HG02885 (cell line): ENCODE data around the gene ZFAND5.

ENCODE experiments used
- ATAC-seq: cut with Tn5 transposase; IDR thresholded peaks from one replicate; pipeline ENCODE4 v1.9.1; 2021; ENCODE audit warnings: mild to moderate bottlenecking; ENCODE audit not compliant: unreplicated experiment, poor library complexity

ZFAND5 gene

DNA sequence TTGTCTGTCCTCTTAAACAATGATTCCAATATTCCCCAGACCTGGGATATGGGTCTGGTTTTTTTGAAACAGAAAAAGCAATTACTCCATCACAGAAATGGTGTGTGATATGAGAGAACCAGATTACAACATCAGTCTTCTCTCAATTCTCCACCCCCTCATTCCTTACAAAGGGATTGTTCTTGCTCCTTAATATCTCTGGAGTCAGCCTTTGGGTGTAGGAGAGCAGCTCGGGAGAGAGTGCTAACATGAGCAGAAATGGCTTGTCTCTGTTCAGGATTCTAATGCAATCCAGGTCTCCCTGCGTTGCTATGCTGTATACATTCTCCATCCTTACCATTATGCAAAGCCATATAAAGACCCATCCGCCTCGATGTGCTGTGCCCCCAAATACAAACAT, 32.7 kb downstream of the ZFAND5 start:
- ATAC-seq: no peak

DNA sequence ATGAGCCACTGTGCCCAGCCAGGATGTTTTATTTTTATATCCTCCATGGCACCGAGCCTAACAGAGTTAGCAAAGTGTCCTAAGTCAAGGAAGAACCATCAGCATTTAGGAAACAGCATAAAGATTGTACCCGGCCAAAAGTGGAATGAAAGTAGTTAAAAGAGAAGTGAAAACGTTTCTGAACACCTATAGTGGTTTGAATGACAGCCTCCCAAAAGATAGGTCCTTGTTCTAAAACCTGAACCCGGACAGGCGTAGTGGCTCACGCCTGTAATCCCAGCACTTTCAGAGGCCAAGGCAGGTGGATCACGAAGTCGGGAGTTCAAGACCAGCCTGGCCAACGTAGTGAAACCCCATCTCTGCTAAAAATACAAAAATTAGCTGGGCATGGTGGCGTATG, 37.4 kb downstream of the ZFAND5 start:
- peak; percentile 73 for ATAC-seq

DNA sequence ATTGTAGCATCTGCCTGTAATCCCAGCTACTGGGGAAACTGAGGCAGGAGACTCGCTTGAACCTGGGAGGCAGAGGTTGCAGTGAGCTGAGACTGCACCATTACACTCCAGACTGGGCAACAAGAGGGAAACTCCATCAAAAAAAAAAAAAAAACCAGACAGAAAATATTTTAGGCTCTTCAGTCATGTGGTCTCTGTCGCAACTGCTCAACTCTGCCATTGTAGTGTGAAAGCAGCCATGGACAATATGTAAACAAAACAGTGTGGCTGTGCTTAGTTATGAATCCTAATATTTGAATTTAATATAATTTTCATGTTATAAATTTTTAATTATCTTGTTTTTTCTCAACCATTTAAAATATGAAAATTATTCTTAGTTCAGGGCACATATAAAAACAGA, 38.4 kb downstream of the ZFAND5 start:
- no peak for ATAC-seq

DNA sequence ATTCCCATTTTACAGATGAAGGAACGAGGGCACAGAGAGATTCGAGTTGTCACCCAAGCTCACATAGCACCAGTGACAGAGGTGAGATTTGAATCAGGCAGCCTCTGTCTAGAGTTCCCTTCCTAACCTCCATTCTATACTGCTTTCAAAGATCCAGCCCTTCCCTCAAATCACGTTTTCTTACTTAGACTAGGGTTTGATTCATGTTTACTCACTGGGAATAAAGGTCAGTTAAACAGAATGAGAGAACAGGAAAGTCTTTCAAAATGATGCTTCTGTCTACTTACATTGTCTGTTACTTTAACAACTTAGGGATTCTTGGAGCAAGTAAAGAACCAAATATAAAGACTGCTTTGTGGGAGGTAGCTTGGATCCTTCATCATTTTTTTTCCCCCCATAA, 40.0 kb downstream of the ZFAND5 start:
- ATAC-seq: no peak

DNA sequence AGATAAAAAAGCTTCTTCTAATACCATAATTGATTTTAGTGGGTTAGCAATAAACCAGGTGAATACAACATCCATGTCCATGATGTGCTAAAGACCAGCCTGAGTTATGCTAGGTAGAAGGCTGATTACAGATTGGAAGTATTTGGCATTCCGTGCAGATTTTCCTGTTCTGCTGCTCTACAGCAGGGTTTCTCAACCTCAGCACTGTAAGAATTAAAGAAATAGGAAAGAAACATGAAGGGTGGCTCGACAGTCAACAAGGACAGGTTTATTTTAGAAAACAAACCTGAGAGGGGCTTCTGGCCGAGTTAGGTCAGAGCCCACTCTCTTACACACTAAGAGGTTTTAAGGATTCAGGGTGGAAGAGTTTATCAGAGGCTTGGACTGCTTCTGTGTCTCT, 42.3 kb downstream of the ZFAND5 start:
- no peak for ATAC-seq

DNA sequence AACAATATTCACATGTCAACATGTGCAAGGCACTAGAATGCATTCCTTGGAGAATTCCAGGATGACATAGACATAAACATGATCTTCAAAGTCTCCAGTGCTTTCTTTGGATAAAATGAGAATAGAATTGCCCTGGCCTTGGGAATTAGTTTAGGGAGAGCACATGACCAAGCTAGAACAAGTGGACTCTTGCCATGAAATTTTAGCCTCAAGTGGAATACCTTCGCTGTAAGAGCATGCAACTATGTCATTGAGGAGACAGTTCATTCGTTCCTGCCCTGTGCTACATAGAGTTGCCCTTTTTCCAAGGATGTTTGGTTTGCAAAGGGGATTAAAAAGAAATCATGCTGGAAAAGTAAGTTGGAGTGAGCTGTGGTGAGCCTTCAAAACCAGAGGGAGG, 42.7 kb downstream of the ZFAND5 start:
- ATAC-seq: no peak

DNA sequence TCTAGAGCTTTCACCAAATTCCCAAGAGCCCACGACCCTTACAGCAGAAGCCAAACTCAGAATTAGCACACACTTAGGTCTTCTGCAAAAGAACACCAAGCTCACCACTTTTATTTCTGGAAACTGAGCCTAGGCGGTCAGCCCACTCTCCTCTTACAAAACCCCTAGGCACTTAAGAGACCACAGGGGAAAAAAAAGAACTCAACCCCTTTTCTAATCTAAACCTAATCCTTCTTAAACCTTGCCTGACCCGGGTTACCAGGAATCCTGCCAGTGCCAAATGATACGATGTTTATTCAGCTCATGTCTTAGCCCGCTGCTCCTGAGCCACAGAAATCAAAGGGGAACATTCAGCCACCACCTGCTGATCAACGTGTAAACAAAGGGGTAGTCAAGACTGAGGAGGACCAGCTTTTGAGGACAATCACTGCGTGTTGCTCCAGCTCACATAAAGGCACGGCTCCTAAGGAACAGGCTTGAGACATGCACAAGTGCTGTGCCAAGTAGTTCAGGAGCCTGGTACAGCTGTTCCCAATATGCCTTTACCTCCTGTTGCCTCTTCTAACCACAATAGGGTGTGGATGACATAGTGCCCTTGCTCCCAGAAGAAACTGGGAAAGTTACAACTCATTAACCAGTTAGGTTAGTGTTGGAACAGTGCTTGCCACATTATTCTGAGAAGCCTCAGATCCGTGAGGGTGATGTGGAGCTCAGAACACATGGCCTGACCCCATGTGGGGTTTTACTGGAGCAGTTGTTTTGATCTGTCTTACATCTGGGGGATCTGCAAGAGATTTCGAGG, 49.3 kb downstream of the ZFAND5 start:
- no peak for ATAC-seq

DNA sequence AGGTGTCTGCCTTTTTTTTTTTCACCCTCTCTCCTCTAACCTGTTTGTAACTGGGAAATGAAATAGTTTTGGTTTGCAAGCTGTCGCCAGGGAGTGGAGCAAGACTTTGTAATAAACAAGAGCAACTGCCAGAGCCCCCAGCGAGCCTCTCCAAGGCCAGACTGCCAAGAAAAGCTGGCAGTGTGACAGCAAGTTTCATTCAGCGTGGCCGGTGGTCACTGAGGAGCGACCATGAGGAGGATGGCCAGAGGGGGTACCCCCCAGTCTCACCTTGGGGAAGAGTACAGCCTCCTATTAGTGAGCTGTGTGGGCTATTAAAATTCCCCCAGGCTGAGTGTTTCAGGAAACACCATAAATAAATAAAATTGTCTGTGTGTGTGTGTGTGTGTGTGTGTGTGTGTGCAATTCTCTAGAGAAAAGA, 49.9 kb downstream of the ZFAND5 start:
- no peak for ATAC-seq

DNA sequence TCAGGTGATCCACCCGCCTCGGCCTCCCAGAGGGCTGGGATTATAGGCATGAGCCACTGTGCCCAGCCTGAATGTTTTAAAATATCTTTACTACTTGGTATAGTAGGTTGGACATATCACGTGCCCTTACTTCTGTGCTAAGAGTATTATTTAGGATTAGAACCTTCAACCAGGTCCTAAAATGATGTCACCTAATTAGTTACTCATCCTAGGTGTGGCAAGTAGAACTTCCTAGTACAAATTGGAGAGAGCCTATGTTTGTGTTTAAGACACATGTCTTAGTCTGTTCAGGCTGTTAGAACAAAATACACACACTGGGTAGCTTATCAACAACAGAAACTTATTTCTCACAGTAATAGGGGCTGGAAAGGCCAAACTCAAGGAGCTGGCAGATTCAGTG, 51.5 kb downstream of the ZFAND5 start:
- ATAC-seq: no peak

DNA sequence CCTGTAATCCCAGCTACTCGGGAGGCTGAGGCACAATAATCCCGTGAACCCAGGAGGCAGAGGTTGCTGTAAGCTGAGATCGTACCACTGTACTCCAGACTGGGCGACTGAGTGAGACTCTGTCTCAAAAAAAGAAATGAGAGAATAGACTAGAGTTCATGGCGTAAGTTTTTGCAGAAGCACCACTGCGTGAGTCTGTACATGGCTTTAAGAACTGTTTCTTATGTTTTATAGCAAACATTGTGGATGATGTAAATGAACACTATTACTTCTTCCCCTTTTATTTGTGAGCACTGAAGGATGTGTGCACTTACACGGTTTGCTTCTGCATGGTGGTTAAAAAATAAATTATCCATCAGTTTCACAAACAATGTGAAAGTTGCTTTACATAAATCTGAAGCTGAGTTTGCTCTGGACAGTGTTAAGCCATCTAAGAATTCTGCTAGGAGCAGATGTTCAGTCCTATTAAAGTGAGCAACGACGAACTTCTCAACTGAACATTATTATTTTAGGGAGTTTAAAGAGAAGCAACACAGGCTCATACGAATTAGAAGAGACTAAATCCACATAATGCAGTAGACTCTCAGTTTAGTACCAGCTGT, 52.5 kb downstream of the ZFAND5 start:
- no peak for ATAC-seq

DNA sequence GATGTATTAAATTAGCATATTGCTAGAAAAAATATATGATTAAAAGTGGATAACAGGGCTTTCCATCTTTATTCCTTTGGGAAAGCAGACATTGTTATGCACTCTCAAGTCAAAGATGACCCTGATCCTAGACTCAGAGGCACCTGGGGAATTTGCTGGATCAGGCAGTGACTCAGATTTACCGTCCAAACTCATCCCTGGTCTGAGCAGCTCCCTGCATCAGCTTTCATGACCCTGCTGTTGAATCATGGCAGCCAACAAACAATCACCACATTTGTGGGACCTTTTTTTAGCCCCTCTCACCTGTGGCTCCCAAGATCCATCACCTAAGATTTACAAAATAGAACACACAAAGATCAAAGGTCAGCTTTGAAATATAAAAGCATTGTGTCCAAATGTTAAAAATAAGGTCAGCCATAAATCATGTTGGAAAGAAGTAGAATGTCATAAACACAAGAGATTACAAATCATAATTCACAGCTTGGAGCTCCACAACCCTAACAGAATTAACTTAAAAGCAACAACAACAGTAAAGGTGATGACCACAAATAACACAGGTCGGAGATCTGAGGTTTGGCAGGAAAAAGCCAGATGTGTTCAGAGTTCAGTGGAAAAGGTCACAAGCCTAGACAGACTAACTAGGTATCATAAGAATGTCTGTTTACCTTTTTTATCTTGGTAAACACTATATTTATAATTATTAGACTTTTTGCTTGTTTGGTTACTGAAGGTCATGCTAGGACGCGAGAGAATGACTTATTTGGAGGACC, 55.5 kb downstream of the ZFAND5 start:
- ATAC-seq: no peak

DNA sequence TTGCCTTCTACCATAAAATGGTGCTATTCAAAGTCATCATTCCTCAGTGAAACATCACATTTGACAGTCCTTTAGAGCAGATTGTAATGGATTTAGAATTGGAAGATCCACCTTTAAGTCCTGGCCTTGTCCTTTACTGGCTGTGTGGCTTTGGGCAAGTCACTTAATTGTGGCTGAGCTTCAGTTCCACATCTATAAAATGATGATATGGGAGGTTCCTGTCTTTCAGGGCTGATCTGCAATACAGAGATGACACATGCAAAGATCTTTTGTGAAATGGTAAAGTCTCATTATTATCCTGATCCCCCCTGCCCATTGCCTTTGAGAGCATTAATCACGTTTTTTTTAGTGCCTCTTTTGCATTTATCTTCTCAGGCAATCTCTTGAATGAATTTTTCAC, 58.2 kb downstream of the ZFAND5 start:
- no peak for ATAC-seq

DNA sequence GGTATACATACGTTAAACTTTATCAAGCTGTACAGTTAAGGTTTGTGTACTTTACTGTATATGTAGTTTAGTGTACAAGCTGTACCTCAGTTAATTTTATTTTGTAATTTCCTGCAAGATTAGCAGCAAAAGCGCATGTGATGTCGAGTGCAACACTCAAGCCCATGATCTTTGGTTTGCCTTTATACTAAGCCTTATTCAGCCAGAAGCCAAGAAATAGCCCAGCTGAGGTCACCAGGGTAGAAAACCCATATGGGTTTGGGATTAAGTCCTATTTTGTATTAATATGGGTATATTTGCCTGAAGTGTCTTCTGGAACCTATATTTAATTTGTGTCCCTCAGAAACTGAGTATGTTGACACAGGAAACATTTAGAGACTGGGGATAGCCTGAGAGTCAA, 59.3 kb downstream of the ZFAND5 start:
- no peak for ATAC-seq

DNA sequence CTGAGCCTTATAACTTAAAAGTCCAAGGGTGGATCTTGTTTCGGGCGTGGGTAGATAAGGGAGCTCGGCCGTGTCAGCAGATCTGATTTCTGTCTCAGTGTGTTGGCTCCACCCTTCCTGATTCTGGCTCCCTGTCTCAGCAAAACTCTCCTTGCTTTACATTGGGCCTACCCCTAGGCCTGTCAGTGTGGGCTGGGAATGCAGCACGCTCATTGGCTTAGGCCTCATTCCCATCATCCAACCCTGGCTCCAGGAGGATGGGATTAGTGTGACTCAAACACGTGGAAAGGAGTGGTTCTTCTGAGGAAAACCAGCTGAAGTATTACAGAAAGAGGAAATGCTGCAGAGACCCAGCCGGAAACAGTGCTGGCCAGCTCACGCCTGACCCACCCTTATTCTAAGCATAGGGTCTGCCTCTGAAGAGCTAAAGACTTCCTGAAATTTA, 59.9 kb downstream of the ZFAND5 start:
- ATAC-seq: peak; percentile 81

DNA sequence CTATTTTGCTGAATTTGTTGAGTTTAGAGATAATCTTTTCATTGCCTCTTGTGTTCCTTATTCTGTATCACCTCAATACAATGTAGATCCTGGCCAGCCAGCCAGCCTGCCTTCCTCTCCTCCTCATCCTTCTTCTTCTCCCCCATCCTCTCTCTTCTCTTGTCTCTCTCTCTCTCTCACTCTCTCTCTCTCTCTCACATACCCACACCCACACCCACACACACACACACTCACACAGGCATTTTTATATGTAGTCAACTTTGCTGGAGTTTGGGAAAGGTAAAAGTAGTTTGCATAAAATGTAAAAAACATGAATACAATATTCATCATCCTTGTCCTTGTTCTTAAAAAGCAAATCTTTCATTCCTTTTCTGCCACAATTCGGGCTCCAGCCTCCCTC, 60.5 kb downstream of the ZFAND5 start:
- ATAC-seq: no peak
